WERI-Rb-1 (cell line): ENCODE measurements around the gene ST8SIA5.

Experiments used
- DNase-seq: peaks from one replicate; pipeline ENCODE4 v3.0.0-alpha.2; 2020
- H3K27ac ChIP-seq: fragments of 250-450 bp; sonication (Bioruptor Pico); 2 replicates; pipeline ENCODE4 v1.5.1; 2020; ENCODE audit warnings: mild to moderate bottlenecking, moderate library complexity
- H3K27me3 ChIP-seq: fragments of 250-450 bp; sonication (Bioruptor Pico); 2 replicates; pipeline ENCODE4 v1.5.1; 2021; ENCODE audit warnings: mild to moderate bottlenecking, low read depth, moderate library complexity; ENCODE audit not compliant: insufficient read depth, severe bottlenecking
- H3K36me3 ChIP-seq: fragments of 250-450 bp; sonication (Bioruptor Pico); 2 replicates; pipeline ENCODE4 v1.5.1; 2020; ENCODE audit warnings: mild to moderate bottlenecking, moderate library complexity
- H3K4me3 ChIP-seq: 2 replicates; pipeline ENCODE4 v1.5.1; 2011; ENCODE audit warnings: low read depth, mild to moderate bottlenecking, control low read depth, low read length
- H3K9me3 ChIP-seq: fragments of 250-450 bp; sonication (Bioruptor Pico); 2 replicates; pipeline ENCODE4 v1.5.1; 2021; ENCODE audit warnings: mild to moderate bottlenecking, moderate library complexity; ENCODE audit not compliant: severe bottlenecking
- TF ChIP-seq, protein P1 (sequence below): IDR thresholded peaks from 2 replicates; pipeline ENCODE4 v1.5.1; 2011; ENCODE audit warnings: low read depth, mild to moderate bottlenecking, control low read depth, inconsistent platforms, low read length

ST8SIA5 gene

DNA sequence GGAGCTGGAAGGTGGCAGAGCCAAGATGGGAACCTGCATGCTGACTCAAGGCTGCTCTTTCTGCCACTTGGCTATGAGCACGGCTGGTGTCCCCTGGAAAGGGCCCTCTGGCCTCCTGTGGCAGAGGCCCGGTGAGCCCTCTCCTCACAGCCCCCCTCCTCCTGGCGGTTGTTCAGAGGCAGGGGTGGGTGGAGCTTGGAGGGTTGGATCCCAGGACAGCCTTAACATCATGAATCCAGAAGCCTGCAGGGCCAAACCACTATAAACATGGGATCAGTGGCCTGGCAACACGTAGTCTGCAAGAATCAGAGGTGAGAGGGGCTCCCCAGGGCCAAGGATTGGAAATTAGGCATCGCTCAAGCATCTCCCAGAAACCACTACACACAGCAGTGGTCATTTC lies 51.3 kb downstream of the ST8SIA5 start:
- Histone ChIP-seq H3K27me3 (no peaks in the 10 kb centered on the region), H3K9me3 (no peaks in the 10 kb centered on the region), H3K4me3 (no peak overlapping the region), H3K36me3 (no peaks in the 10 kb centered on the region), H3K27ac (no peak overlapping the region)
- DNase-seq: peak; percentile 32
- TF ChIP-seq, protein P1, sequence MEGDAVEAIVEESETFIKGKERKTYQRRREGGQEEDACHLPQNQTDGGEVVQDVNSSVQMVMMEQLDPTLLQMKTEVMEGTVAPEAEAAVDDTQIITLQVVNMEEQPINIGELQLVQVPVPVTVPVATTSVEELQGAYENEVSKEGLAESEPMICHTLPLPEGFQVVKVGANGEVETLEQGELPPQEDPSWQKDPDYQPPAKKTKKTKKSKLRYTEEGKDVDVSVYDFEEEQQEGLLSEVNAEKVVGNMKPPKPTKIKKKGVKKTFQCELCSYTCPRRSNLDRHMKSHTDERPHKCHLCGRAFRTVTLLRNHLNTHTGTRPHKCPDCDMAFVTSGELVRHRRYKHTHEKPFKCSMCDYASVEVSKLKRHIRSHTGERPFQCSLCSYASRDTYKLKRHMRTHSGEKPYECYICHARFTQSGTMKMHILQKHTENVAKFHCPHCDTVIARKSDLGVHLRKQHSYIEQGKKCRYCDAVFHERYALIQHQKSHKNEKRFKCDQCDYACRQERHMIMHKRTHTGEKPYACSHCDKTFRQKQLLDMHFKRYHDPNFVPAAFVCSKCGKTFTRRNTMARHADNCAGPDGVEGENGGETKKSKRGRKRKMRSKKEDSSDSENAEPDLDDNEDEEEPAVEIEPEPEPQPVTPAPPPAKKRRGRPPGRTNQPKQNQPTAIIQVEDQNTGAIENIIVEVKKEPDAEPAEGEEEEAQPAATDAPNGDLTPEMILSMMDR: no peak

DNA sequence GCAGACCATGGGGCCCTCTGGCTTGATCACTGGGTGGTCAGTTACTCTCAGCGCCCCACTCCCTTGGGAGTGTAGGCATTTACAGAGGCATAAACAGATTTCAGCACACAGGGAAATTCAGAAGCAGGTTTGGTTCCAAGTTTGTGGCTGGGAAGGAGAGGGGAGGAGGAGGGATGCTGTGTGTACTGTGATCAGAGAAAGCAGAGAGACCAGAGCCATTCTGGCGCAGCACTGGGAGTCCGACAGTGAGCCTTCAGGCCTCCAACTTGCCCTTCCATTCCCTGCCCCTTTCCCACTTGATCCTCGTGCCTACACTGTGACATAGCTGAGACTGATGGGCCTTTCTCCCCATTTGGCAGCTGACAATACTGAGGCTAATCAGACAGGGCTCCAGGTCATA lies 52.0 kb downstream of the ST8SIA5 start:
- H3K36me3 ChIP-seq: no peaks in the 10 kb centered on the region
- H3K9me3 ChIP-seq: no peaks in the 10 kb centered on the region
- TF ChIP-seq, protein P1: no peak
- H3K4me3 ChIP-seq: no peak overlapping the region
- no peak overlapping the region for H3K27ac ChIP-seq
- no peak for DNase-seq
- no peaks in the 10 kb centered on the region for H3K27me3 ChIP-seq

DNA sequence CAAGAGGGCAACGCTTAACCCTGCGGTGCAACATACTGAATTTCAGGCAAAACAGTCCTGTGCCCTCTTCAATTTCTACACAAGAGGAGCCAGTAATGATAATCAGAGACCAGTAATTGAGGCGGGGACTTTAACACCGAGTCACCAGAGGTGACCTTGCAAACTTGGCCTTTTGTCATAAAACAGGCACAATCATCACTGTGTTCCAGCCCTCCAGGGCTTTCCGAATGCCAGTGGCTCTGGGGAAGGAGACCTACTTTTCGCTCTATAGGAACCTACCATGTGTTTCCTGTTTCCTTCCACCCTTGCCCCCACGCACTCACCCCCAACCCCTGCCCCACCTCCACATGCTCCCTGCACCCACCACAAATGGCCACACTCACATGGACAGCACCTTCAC lies 52.7 kb downstream of the ST8SIA5 start:
- Histone ChIP-seq H3K36me3 (no peaks in the 10 kb centered on the region), H3K4me3 (no peak overlapping the region), H3K9me3 (no peaks in the 10 kb centered on the region), H3K27ac (no peak overlapping the region), H3K27me3 (no peaks in the 10 kb centered on the region)
- TF ChIP-seq, protein P1: no peak
- no peak for DNase-seq

DNA sequence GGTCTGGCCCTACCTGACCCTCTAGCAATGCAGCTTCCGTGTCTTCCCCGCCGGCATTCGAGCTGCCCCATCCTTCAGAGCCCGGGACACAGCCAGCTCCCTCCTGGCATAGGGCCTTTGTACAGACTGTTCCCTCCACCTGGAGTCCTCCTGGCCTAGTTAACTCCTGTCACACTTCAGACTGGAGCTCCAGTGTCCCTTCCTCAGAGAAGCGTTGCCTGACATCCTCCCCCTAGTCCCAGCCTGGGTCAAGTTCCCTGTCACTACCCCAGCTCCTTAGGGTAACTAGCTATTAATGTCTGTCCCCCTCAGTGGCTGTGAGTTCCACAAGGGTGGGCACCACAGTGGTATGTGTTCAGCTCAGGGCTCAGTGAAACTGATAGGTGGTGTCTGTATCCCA lies 54.4 kb downstream of the ST8SIA5 start:
- Histone ChIP-seq H3K27me3 (no peaks in the 10 kb centered on the region), H3K4me3 (no peak overlapping the region), H3K27ac (no peak overlapping the region), H3K9me3 (no peaks in the 10 kb centered on the region), H3K36me3 (no peaks in the 10 kb centered on the region)
- TF ChIP-seq, protein P1: no peak
- DNase-seq: no peak

DNA sequence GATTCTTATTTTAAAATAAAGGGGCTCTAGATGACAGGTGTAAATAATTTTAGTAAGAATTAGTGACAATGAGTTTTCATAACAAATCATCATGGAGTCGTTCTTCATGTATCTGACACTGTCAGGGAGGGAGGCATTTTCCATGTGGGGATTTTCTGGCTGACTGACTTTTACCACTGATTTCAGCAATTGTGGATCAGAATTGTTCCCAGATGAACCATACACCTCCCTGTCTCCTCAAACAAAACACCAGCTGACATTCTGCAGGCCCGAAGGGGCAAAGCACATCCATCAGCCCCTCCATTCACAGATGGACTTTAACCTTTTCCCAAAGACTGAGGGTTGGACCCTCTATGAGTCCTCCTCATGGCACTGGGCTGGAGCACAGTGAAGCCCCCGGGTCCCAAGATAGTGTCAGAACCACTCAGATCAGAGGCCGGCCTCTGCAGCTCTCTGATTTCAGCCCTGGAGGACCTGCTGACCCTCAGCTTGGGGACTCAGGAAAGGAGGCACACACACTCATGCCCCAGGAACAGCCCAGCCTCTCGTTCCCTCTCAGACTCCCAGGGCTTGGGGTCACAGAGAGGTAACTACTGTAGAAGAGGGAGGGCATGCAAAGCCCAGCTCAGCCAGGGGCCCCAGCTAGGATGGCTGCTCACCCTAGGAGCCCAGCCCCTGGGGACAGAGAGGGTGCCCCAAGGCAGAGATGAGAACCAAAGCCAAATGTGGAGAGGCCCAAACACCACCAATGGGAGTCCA lies 56.6 kb downstream of the ST8SIA5 start:
- Histone ChIP-seq H3K27me3 (no peaks in the 10 kb centered on the region), H3K27ac (no peak overlapping the region), H3K36me3 (no peaks in the 10 kb centered on the region), H3K4me3 (no peak overlapping the region), H3K9me3 (no peaks in the 10 kb centered on the region)
- TF ChIP-seq, protein P1: no peak
- DNase-seq: peak; percentile 21

DNA sequence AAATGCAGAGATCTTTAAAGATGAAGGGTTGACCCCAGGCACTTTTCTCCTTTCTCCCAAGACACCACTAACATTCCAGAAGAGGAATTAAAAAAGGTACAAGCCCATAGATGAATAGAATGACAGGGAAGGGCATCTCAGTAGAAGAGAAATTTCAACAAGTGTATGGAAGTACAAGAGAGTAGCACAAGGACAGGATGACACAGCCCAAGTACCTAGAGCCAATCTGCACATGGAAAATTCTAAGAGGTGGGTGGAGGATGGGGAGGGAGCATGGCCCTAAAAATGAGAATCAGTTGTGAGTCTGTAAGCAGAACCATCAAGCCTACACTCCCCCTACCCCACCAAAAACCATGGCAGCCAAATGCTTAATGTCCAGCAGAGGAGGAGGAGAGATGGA lies 60.2 kb downstream of the ST8SIA5 start:
- Histone ChIP-seq H3K27ac (no peak overlapping the region), H3K27me3 (no peaks in the 10 kb centered on the region), H3K9me3 (no peaks in the 10 kb centered on the region), H3K4me3 (no peak overlapping the region), H3K36me3 (no peaks in the 10 kb centered on the region)
- DNase-seq: no peak
- TF ChIP-seq, protein P1: no peak
